Vagina (tissue), 2 donors: ENCODE data around the gene GTF3C4.

ENCODE experiments used
- POLR2A ChIP-seq, 2 donors: fragments of 450-650 bp; IDR thresholded peaks; one replicate each; pipeline ENCODE4 v1.6.1; 2017; ENCODE audit warnings: antibody characterized with exemption in 2 of 2, mild to moderate bottlenecking in 2 of 2, moderate library complexity in 2 of 2
- POLR2AphosphoS5 ChIP-seq, 2 donors: sonication (generic); formaldehyde crosslinking; IDR thresholded peaks; one replicate each; pipeline ENCODE4 v1.9.0; 2017; ENCODE audit warnings: antibody characterized with exemption in 2 of 2, mild to moderate bottlenecking in 2 of 2, low read depth in 1 of 2; ENCODE audit not compliant: insufficient read depth in 1 of 2
- TF ChIP-seq, protein P1 (sequence below), 3 experiments: fragments of 450-650 bp in 2 of 3; fragments of 200-600 bp in 1 of 3; sonication (generic) in 1 of 3; IDR thresholded peaks; one replicate each; pipeline ENCODE4 v1.5.1; 2017 to 2019; ENCODE audit warnings: antibody characterized with exemption in 3 of 3, mild to moderate bottlenecking in 2 of 3, moderate library complexity in 2 of 3

DNA sequence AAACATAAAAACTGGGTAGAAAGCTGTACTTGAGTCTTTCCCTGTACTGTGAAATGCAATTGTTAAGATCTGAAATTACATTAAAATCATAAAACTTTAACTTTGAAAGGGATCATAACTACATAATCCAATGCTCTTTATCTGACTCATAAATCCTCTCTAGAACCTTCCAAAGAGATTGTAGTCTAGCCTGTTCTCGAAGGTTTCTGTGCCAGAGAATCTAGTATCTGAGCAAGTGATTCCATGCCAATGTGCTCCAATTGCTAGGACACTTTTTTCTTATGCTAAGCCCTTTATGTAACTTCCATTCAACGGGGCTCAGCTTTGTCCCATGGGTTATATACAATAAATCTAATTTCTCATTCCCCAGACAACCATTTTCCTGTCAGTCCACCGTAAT, 21.6 kb upstream of the GTF3C4 start:
- TF ChIP-seq, protein P1, sequence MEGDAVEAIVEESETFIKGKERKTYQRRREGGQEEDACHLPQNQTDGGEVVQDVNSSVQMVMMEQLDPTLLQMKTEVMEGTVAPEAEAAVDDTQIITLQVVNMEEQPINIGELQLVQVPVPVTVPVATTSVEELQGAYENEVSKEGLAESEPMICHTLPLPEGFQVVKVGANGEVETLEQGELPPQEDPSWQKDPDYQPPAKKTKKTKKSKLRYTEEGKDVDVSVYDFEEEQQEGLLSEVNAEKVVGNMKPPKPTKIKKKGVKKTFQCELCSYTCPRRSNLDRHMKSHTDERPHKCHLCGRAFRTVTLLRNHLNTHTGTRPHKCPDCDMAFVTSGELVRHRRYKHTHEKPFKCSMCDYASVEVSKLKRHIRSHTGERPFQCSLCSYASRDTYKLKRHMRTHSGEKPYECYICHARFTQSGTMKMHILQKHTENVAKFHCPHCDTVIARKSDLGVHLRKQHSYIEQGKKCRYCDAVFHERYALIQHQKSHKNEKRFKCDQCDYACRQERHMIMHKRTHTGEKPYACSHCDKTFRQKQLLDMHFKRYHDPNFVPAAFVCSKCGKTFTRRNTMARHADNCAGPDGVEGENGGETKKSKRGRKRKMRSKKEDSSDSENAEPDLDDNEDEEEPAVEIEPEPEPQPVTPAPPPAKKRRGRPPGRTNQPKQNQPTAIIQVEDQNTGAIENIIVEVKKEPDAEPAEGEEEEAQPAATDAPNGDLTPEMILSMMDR (IDR thresholded peaks at IDR 0.05) = no peak
- no peak for TF ChIP-seq POLR2A (IDR thresholded peaks at IDR 0.05)
- no peak for TF ChIP-seq POLR2AphosphoS5 (IDR thresholded peaks at IDR 0.05; ENCODE audit: insufficient read depth in 1 of 2, low read depth in 1 of 2)
